Neural progenitor cell (in vitro differentiated cells): Measurements from ENCODE around the gene CDH20. TPM values are rescaled to one million over a fixed set of nuclear protein-coding genes. Genes with fewer than 3 reads are reported as not detected.

Experiments used
- DNase-seq: peaks from one replicate; pipeline ENCODE4 v3.0.0-alpha.2; 2016; ENCODE audit warnings: low spot score
- H2AFZ ChIP-seq: fragments of 200-600 bp; sonication (generic); replicated peaks from 2 replicates; pipeline ENCODE4 v1.6.1; 2016; ENCODE audit warnings: antibody characterized with exemption
- H3F3A ChIP-seq: fragments of 200-600 bp; sonication (generic); 2 replicates; pipeline ENCODE4 v1.6.1; 2016; ENCODE audit warnings: antibody characterized with exemption, low read depth
- H3K27ac ChIP-seq: fragments of 200-600 bp; sonication (generic); 2 replicates; pipeline ENCODE4 v1.5.1; 2016; ENCODE audit warnings: mild to moderate bottlenecking
- H3K27me3 ChIP-seq: fragments of 200-600 bp; sonication (generic); 2 replicates; pipeline ENCODE4 v1.6.1; 2016; ENCODE audit warnings: mild to moderate bottlenecking, moderate library complexity
- H3K36me3 ChIP-seq: fragments of 200-600 bp; sonication (generic); 2 replicates; pipeline ENCODE4 v1.5.1; 2016
- H3K4me1 ChIP-seq: fragments of 200-600 bp; sonication (generic); 2 replicates; pipeline ENCODE4 v1.6.1; 2016; ENCODE audit warnings: mixed run types
- H3K4me2 ChIP-seq: fragments of 200-600 bp; sonication (generic); 2 replicates; pipeline ENCODE4 v1.6.1; 2016
- H3K4me3 ChIP-seq: fragments of 200-600 bp; sonication (generic); 2 replicates; pipeline ENCODE4 v1.5.1; 2016
- H3K79me2 ChIP-seq: fragments of 200-600 bp; sonication (generic); 2 replicates; pipeline ENCODE4 v1.6.1; 2016; ENCODE audit warnings: low read depth
- H3K9ac ChIP-seq: fragments of 200-600 bp; sonication (generic); 2 replicates; pipeline ENCODE4 v1.6.1; 2016
- H3K9me3 ChIP-seq: fragments of 200-600 bp; sonication (generic); 2 replicates; pipeline ENCODE4 v1.5.1; 2016; ENCODE audit warnings: low read depth
- H4K20me1 ChIP-seq: fragments of 200-600 bp; sonication (generic); 2 replicates; pipeline ENCODE4 v1.6.1; 2016; ENCODE audit warnings: low read depth
- H3K27ac Mint-ChIP-seq: 3 replicates; pipeline ENCODE4 v1.8.0; 2021; ENCODE audit warnings: mixed read lengths
- H3K27me3 Mint-ChIP-seq: 2 replicates; pipeline ENCODE4 v1.8.0; 2022; ENCODE audit warnings: low read depth, mild to moderate bottlenecking, inconsistent platforms, moderate library complexity, mixed read lengths; ENCODE audit not compliant: insufficient read depth
- H3K36me3 Mint-ChIP-seq: 3 replicates; pipeline ENCODE4 v1.8.0; 2021; ENCODE audit warnings: mixed read lengths
- H3K4me1 Mint-ChIP-seq: 3 replicates; pipeline ENCODE4 v1.8.0; 2021; ENCODE audit warnings: mixed read lengths
- H3K4me3 Mint-ChIP-seq: 3 replicates; pipeline ENCODE4 v1.8.0; 2021; ENCODE audit warnings: mild to moderate bottlenecking, moderate library complexity, mixed read lengths
- H3K9me3 Mint-ChIP-seq: 3 replicates; pipeline ENCODE4 v1.8.0; 2020; ENCODE audit warnings: mixed read lengths
- EZH2 ChIP-seq: fragments of 200-600 bp; sonication (generic); IDR thresholded peaks from 2 replicates; pipeline ENCODE4 v1.6.1; 2017; ENCODE audit warnings: antibody characterized with exemption, mild to moderate bottlenecking, moderate library complexity
- EZH2phosphoT487 ChIP-seq: fragments of 200-600 bp; sonication (generic); IDR thresholded peaks from 2 replicates; pipeline ENCODE4 v1.6.1; 2017; ENCODE audit warnings: antibody characterized with exemption
- total RNA-seq: library from RNA; depleted of rRNA; stranded (reverse); fragments of >200 nt; gene quantifications from 2 replicates; pipeline ENCODE4 v1.2.3, GENCODE V29; 2015; ENCODE audit warnings: low replicate concordance
- TF ChIP-seq, protein P1 (sequence below): fragments of 200-600 bp; sonication (generic); IDR thresholded peaks from 2 replicates; pipeline ENCODE4 v1.5.1; 2017; ENCODE audit warnings: antibody characterized with exemption, mild to moderate bottlenecking

CDH20 gene
- total RNA-seq, 1 donor from 2014 or later, result 1.6 TPM

DNA sequence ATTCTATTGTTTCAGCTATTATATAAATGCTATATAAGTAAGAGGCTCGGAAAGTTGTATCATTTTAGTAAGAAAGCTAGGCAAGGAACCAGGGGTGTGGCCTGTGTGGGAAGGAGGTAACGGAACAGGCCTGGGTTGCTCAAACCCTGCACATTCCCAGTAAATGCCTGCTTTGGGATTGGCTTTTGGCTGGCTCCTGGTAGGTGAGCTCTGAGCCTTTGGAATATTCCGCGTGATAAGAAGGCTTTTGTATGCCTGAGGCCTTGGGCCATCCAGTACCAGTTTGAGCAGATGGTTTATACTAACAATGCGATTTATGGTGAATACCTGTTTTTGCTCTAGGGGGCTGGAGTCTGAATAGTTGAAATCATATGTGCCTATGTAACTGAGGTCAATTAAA is 42.6 kb upstream of the CDH20 start:
- Histone ChIP-seq H3K4me2 (no peak overlapping the region), H3F3A (no peaks in the 10 kb centered on the region), H3K9ac (no peak overlapping the region), H3K27ac (no peak overlapping the region), H3K4me1 (no peaks in the 10 kb centered on the region), H3K9me3 (no peaks in the 10 kb centered on the region), H3K36me3 (no peaks in the 10 kb centered on the region), H3K79me2 (no peaks in the 10 kb centered on the region), H3K27me3 (no peaks in the 10 kb centered on the region), H4K20me1 (no peaks in the 10 kb centered on the region), H3K4me3 (no peak overlapping the region), H2AFZ (no peak overlapping the region)
- Mint-ChIP-seq H3K27me3 (no peaks in the 10 kb centered on the region), H3K4me3 (no peak overlapping the region), H3K36me3 (no peaks in the 10 kb centered on the region), H3K9me3 (no peaks in the 10 kb centered on the region), H3K4me1 (no peaks in the 10 kb centered on the region), H3K27ac (no peak overlapping the region)
- no peak for DNase-seq
- TF ChIP-seq, protein P1, sequence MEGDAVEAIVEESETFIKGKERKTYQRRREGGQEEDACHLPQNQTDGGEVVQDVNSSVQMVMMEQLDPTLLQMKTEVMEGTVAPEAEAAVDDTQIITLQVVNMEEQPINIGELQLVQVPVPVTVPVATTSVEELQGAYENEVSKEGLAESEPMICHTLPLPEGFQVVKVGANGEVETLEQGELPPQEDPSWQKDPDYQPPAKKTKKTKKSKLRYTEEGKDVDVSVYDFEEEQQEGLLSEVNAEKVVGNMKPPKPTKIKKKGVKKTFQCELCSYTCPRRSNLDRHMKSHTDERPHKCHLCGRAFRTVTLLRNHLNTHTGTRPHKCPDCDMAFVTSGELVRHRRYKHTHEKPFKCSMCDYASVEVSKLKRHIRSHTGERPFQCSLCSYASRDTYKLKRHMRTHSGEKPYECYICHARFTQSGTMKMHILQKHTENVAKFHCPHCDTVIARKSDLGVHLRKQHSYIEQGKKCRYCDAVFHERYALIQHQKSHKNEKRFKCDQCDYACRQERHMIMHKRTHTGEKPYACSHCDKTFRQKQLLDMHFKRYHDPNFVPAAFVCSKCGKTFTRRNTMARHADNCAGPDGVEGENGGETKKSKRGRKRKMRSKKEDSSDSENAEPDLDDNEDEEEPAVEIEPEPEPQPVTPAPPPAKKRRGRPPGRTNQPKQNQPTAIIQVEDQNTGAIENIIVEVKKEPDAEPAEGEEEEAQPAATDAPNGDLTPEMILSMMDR, result no peak
- TF ChIP-seq EZH2phosphoT487, result no peak
- no peak for TF ChIP-seq EZH2

DNA sequence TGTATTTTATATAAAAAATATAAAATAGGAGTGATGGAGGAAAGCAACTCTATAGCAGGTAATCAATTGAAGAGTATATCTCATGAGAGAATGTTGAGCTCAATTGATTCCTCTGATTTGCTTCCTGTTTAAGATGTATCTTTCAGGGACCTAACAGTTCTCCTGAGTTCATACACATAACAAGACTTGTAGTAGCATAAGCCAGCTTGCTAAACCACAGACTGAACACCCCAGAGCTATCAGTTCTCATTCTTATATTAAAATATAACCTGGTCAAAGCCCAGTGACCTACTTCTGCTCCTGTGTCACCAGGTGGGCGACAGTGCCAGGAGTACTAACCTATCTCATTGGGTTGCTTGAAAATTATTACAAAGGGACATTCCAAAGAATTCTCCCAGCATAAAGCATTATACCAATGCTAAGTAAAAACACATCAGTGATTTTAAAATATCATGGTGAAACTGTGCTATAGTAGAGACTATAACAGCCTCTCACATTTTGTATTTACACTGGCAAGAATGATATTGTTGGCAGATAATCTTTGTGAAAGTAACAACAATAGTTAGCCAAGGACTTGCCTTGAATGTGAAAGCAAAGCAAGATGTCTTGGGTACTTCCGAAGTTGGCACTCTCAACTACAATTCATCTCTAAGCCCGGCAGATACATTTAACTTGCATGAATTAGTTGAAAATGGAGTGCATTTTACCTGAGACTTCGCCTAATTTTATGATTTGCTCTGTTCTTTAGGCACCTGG is 40.8 kb upstream of the CDH20 start:
- no peaks in the 10 kb centered on the region for H3K9me3 Mint-ChIP-seq
- H3K4me1 Mint-ChIP-seq, result no peaks in the 10 kb centered on the region
- Histone ChIP-seq H2AFZ (no peak overlapping the region), H3K4me1 (no peaks in the 10 kb centered on the region), H4K20me1 (no peaks in the 10 kb centered on the region), H3F3A (no peaks in the 10 kb centered on the region), H3K36me3 (no peaks in the 10 kb centered on the region), H3K4me3 (no peak overlapping the region), H3K27ac (no peak overlapping the region), H3K27me3 (no peaks in the 10 kb centered on the region), H3K79me2 (no peaks in the 10 kb centered on the region), H3K9me3 (no peaks in the 10 kb centered on the region), H3K4me2 (no peak overlapping the region), H3K9ac (no peak overlapping the region)
- no peak overlapping the region for H3K27ac Mint-ChIP-seq
- H3K4me3 Mint-ChIP-seq, result no peak overlapping the region
- no peaks in the 10 kb centered on the region for H3K27me3 Mint-ChIP-seq
- no peaks in the 10 kb centered on the region for H3K36me3 Mint-ChIP-seq
- DNase-seq, result no peak
- TF ChIP-seq EZH2 (no peak), EZH2phosphoT487 (no peak)
- TF ChIP-seq, protein P1, result no peak

DNA sequence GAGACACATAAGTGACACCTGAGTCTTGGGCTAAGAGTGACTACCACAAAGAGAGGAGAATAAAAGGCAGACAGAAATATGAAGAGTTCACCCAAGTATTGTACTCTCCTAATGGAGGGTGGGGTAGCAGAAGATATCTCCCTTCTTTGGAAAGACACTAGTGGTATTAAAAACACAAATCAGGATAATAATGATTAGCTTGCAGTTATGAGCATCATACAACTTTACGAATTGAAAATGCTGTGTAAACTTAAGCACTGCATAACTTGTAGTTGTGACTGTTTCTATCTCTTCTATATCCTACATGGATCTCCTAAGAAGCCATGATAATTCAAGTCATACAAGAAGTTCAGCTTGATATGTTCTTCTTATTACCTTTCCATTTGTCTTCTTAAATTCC is 38.1 kb upstream of the CDH20 start:
- no peak overlapping the region for H3K4me2 ChIP-seq
- no peaks in the 10 kb centered on the region for H4K20me1 ChIP-seq
- H3K9ac ChIP-seq, result no peak overlapping the region
- no peaks in the 10 kb centered on the region for H3K9me3 ChIP-seq
- H3K27ac ChIP-seq, result no peak overlapping the region
- H3F3A ChIP-seq, result no peaks in the 10 kb centered on the region
- no peak overlapping the region for H3K27ac Mint-ChIP-seq
- no peaks in the 10 kb centered on the region for H3K4me1 Mint-ChIP-seq
- no peak overlapping the region for H2AFZ ChIP-seq
- no peaks in the 10 kb centered on the region for H3K27me3 ChIP-seq
- H3K27me3 Mint-ChIP-seq, result no peaks in the 10 kb centered on the region
- no peaks in the 10 kb centered on the region for H3K9me3 Mint-ChIP-seq
- H3K36me3 ChIP-seq, result no peaks in the 10 kb centered on the region
- H3K4me1 ChIP-seq, result no peaks in the 10 kb centered on the region
- DNase-seq, result no peak
- H3K36me3 Mint-ChIP-seq, result no peaks in the 10 kb centered on the region
- H3K4me3 ChIP-seq, result no peak overlapping the region
- no peaks in the 10 kb centered on the region for H3K79me2 ChIP-seq
- no peak overlapping the region for H3K4me3 Mint-ChIP-seq
- TF ChIP-seq, protein P1, result no peak
- TF ChIP-seq EZH2phosphoT487, result no peak
